LNCAP (cell line): ENCODE results near the gene DNAL4.

ENCODE experiments used
- TF ChIP-seq, protein P1 (sequence below): fragments of 450-650 bp; IDR thresholded peaks from 2 replicates; pipeline ENCODE4 v1.5.1; 2017; ENCODE audit warnings: mild to moderate bottlenecking

The DNAL4 gene

DNA sequence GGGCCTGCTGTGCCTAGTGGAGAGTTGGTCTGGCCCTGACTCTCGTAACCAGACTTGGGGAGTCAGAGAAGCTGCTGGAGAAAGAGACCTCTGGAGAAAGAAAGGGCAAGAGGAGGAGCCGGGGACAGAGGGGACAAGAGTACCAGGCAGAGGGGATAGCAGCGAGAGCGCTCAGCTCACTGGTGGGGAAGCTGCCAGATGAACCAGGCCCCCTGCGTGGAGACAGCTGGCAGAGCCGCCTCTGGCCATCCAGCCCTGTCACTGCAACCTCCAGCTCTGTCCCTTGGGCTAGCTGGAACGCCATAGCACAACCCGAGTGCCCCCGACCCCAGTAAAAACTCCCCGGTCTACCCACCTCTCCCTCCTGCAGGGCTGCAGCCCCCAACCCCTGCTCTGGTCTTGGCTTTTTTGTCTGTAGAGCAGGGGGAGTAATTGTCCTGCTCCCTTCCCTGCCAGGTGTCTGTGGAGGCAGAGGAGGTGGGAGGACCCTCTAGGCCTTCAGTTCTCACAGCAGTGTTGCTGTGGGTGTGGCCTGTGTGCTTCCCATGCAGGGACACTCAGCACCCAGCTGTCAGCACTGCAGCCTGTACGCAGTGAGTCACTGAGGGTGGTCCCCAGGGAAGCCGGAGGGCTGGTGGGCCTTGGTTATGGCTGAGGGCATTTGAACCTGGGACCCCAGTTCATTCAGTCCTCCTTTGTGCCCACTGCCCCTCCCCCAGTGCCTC is 33.3 kb downstream of the DNAL4 start:
- TF ChIP-seq, protein P1, sequence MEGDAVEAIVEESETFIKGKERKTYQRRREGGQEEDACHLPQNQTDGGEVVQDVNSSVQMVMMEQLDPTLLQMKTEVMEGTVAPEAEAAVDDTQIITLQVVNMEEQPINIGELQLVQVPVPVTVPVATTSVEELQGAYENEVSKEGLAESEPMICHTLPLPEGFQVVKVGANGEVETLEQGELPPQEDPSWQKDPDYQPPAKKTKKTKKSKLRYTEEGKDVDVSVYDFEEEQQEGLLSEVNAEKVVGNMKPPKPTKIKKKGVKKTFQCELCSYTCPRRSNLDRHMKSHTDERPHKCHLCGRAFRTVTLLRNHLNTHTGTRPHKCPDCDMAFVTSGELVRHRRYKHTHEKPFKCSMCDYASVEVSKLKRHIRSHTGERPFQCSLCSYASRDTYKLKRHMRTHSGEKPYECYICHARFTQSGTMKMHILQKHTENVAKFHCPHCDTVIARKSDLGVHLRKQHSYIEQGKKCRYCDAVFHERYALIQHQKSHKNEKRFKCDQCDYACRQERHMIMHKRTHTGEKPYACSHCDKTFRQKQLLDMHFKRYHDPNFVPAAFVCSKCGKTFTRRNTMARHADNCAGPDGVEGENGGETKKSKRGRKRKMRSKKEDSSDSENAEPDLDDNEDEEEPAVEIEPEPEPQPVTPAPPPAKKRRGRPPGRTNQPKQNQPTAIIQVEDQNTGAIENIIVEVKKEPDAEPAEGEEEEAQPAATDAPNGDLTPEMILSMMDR, result no peak

DNA sequence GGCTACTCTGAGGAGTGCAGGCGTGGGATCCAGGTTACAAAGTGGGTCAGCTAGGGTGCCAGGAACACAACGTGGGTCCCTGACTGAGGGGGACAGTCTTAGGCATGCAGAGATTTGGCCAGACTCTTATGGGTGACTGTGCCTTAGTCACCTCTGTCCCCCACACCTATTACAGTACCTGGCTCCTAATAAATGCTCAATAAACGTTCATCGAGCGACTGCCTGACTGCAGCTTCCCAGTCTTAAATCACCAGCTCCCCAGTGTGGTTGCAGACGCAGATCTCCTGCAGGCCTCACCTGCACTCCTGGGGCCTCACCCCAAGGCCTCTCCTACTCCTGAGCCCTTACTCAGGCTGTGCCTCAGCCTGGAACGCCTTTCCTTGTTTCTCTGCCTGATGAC is 34.9 kb downstream of the DNAL4 start:
- TF ChIP-seq, protein P1, result no peak

DNA sequence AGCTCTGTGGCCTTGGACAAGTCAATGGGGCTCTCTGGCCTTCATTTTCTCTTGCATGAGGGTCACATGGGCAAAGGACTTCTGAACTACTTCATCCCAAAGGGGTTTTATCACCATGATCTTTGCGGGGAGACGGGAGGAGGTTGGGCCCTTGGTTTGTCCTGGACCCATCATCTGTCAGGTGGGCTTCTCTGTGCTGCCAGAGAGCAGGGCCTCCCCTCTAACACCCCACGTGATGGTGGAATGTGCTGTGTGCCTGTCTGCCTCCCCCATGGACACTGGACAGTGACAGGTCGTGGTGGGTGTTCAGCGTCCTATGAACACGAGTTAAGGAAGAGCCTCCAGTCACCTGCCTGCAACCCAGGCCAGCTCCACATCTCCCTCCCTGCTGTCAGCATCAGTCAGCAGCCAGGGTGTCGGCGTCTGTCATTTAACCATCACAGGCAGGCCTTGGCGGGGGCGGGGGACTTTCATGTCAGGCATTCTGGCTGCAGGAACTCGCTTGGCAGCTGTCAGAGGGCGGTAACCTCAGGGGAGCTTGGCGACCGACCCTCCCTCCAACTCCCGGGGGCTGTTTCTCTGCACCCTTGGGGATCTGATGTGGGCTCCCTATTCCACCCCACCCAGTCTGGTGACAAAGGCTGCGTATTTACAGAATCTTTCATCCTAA is 35.5 kb downstream of the DNAL4 start:
- TF ChIP-seq, protein P1, result no peak

DNA sequence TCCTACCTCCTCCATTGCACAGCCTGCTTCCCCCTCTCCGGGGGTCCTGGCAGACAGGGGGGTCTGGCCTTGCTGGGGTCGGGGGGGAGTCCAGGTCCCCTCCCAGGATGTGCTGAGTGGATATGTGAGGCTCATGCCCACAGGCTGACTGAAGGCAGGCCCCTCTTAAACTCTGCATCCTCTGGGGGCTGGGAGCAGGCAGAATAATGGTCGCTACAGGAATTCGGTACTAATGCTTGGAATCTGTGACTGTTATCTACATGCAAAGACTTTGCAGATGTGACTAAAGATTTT is 36.5 kb downstream of the DNAL4 start:
- TF ChIP-seq, protein P1, result no peak

DNA sequence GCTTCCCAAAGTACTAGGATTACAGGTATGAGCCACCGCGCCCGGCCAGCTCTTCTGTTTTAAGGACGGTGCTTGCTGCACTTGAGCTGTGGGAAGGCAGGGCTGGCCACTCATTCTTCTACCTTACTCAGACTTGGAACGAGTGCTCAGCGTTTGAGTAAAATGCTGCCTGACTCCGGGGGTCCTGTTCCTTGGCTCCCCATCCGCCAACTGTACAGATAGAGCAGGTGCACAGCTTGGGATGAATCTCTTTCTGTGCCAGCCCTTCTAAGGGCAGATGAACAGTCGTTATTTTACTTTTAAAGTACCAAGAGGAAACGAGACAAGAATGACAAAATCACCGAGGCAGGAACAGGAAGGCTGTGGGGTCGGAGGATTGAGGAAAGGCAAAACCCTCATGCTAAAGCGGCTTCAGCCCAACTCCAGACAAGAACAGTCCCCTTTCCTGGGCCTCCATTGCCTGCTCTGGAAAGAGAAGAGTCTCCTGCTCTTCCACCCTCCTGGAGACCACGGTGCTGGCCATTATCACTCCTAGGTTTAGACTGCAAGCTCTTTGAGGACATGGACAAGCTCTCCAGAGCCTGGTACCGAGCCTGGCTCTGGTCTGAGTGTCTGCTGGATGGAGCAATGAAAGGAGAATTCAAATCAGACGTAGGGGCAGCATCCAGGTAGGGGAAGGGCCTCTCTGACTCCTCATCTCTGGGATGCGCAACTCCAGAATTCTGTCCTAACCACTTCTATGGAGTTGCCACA is 37.1 kb downstream of the DNAL4 start:
- TF ChIP-seq, protein P1, result no peak

DNA sequence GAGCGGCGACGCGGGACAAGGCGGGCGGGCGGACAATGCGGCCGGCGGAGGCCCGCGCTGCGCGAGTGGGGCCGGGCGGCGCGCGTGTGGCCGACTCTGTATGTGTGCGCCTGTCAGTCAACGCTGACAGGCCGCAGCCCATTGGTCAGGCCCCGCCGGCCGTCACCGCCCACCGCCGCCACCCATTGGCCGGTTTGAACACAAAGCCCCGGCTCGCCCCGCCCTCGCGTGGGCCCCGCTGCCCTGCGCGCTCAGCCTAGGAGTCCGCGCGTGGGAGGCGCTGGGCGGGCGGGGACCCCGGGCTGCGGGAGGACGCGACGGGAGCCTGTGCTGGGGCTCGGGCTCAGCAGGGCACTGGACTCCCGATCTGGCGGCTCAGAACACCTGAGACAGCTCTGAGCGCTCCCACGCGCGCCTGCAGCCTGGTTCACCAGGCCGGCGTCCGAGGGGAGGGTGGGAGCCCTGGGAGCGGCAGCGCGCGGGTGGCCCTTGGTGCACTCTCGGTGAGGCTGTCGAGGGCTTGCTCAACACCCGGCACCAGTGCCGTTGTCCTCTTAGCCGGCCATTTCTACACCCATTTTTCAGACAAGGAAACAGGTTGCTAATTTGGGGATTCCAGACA is 37.9 kb downstream of the DNAL4 start, which contains the start of gene SUN2:
Gene SUN2, minus strand, starts transcription at position 88 of the 622 bp plus-strand sequence. CDS start 3,370 bp downstream, outside the sequence.
- TF ChIP-seq, protein P1, result no peak

DNA sequence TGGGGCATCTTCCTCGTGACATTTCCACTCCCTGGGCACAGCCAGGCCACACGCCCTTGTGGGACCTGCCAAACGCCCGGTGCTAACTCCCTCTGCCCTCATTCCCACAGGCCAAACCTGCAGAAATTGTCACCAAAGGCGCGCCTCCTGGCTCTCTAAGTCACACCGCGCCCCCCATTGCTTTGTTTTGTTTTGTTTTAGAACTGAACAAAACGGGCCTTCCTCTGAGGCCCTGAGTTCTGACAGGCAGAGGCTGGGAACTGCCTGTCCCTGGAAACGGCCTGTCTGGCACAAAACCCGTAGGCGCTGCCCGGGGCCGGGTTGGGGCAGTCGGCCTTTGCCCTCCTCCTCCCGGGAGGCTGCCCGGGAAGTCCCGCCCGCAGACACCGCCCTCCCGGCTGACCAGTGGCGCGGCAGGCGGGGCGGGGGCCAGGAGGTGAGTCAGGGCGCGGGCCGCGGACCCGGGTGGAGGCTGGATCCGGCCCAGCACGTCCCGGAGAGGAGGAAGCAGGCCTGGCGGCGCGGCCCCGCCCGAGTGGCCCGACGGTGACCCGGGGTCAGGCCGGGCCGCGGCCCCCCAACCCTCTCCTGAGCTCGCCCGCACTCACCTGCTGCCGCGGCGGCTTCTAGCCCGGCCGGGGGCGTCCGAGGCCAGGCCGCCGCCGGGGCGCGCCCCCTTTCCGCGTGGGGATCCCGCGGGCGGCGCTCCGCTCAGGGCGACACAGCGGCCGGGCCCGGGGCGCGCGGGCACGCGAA is 38.6 kb downstream of the DNAL4 start:
- TF ChIP-seq, protein P1, result no peak
